ENCODE data around the gene SSBP3.

DNA sequence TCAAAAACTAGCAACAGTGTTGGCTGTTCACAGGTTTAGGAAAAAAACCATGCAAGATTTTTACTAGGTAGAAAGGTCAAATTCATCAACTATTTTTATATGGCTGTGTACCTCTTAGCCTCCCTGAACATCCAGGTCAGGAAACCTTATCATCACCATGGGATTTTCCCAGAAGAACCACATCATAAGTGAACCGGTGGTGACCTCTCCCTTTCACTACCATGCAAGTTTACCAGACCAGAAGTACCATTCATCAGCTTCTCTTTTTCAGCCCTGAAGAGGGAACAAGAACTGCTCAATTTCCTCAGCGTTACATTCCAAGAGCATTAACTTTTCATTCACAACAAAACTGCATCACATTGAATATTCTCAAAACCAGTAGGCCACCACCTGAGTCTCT lies 5.9 kb downstream of the SSBP3 start:
- TF ChIP-seq, protein P1, sequence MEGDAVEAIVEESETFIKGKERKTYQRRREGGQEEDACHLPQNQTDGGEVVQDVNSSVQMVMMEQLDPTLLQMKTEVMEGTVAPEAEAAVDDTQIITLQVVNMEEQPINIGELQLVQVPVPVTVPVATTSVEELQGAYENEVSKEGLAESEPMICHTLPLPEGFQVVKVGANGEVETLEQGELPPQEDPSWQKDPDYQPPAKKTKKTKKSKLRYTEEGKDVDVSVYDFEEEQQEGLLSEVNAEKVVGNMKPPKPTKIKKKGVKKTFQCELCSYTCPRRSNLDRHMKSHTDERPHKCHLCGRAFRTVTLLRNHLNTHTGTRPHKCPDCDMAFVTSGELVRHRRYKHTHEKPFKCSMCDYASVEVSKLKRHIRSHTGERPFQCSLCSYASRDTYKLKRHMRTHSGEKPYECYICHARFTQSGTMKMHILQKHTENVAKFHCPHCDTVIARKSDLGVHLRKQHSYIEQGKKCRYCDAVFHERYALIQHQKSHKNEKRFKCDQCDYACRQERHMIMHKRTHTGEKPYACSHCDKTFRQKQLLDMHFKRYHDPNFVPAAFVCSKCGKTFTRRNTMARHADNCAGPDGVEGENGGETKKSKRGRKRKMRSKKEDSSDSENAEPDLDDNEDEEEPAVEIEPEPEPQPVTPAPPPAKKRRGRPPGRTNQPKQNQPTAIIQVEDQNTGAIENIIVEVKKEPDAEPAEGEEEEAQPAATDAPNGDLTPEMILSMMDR (IDR thresholded peaks at IDR 0.05; ENCODE audit: borderline replicate concordance, extremely low read depth, low read length, poor library complexity, severe bottlenecking): no peak
- no peak for TF ChIP-seq EZH2 (IDR thresholded peaks at IDR 0.05; ENCODE audit: borderline replicate concordance, low read depth, low read length, severe bottlenecking)

All from DND-41 (cell line).